Regular cardiac myocyte (primary cell): ENCODE measurements around the gene CYP1B1. TPM values are rescaled to one million over a fixed set of nuclear protein-coding genes. Genes with fewer than 3 reads are reported as not detected.

Experiments
- total RNA-seq: library from RNA; depleted of rRNA; stranded (reverse); fragments of >200 nt; gene quantifications from 2 replicates; pipeline ENCODE4 v1.2.3, GENCODE V29; 2014

The CYP1B1 gene
- 33.9 and 165 TPM in 2 replicates for total RNA-seq

GRCh38 chr2:38075507-38076151 is at the start of gene CYP1B1:
Gene CYP1B1, minus strand, starts transcription at chr2:38076151. Its CDS starts 763 bp downstream, at chr2:38075388.

Other genes starting within 250 kb of the CYP1B1 start
- gene RMDN2, start 150.9 kb downstream of the CYP1B1 start, total RNA-seq: 6.3 and 12.4 TPM in 2 replicates